H1 (cell line): ENCODE data around the gene ATG7. TPM values are rescaled to one million over a fixed set of nuclear protein-coding genes. Genes with fewer than 3 reads are reported as not detected.

ENCODE experiments used
- CTCF ChIA-PET: fragments of 300-600 bp; sonication (Branson Sonifier 250); formaldehyde crosslinking; loops from one replicate; lab custom pipeline; 2021; ENCODE audit not compliant: partially characterized antibody; lab: Charles Lee
- POLR2A ChIA-PET: fragments of 300-600 bp; sonication (Branson Sonifier 250); formaldehyde crosslinking; loops from one replicate; lab custom pipeline; 2021; ENCODE audit warnings: inconsistent platforms; ENCODE audit not compliant: partially characterized antibody; lab: Charles Lee
- DNase-seq, 2 experiments: peaks; one replicate each; pipeline versions ENCODE4 v3.0.0 to v3.0.0-alpha.2; 2010 to 2022; ENCODE audit warnings: low spot score in 2 of 2, low read depth in 1 of 2, mixed read lengths in 1 of 2
- FAIRE-seq: peaks from 2 replicates; lab custom pipeline; 2011; peaks lifted over from hg19 to GRCh38; lab: Jason Lieb, UNC
- H2AFZ ChIP-seq: 2 replicates; pipeline ENCODE4 v1.8.1; 2012; ENCODE audit warnings: low read length, inconsistent platforms
- H2AK5ac ChIP-seq: 2 replicates; pipeline ENCODE4 v1.6.1; 2013; ENCODE audit warnings: low read depth, low read length
- H2BK120ac ChIP-seq: replicated peaks from 2 replicates; pipeline ENCODE3; 2013; ENCODE audit warnings: low read depth, low read length, inconsistent platforms
- H2BK12ac ChIP-seq: 2 replicates; pipeline ENCODE4 v1.6.1; 2013; ENCODE audit warnings: low read depth, low read length
- H2BK15ac ChIP-seq: 2 replicates; pipeline ENCODE4 v1.6.1; 2013; ENCODE audit warnings: low read length
- H2BK20ac ChIP-seq: 2 replicates; pipeline ENCODE4 v1.6.1; 2013; ENCODE audit warnings: low read length
- H2BK5ac ChIP-seq: 2 replicates; pipeline ENCODE4 v1.6.1; 2013; ENCODE audit warnings: low read depth, low read length
- H3K14ac ChIP-seq: 2 replicates; pipeline ENCODE4 v1.6.1; 2013; ENCODE audit warnings: inconsistent platforms; ENCODE audit not compliant: insufficient read length
- H3K18ac ChIP-seq: 2 replicates; pipeline ENCODE4 v1.6.1; 2013; ENCODE audit warnings: low read length; ENCODE audit errors: extremely low read depth
- H3K23ac ChIP-seq: 2 replicates; pipeline ENCODE4 v1.6.1; 2013; ENCODE audit warnings: inconsistent platforms; ENCODE audit not compliant: insufficient read length
- H3K23me2 ChIP-seq: 2 replicates; pipeline ENCODE4 v1.6.1; 2013; ENCODE audit warnings: low read depth, low read length
- H3K27ac ChIP-seq: 2 replicates; pipeline ENCODE4 v1.6.1; 2011; ENCODE audit warnings: low read depth, low read length, inconsistent platforms
- H3K27me3 ChIP-seq, 4 experiments: replicated peaks in 1 of 4; 1 replicate in 1 of 4; 2 replicates in 3 of 4; pipeline versions ENCODE4 v1.6.1 to v1.8.1; 2011 to 2013; ENCODE audit warnings: low read length in 3 of 4, mild to moderate bottlenecking in 3 of 4, inconsistent platforms in 2 of 4, mixed read lengths in 2 of 4, moderate library complexity in 1 of 4; ENCODE audit not compliant: control insufficient read depth in 3 of 4, insufficient read depth in 3 of 4; ENCODE audit errors: extremely low read depth in 1 of 4
- H3K36me3 ChIP-seq, 4 experiments: 2 replicates each; pipeline versions ENCODE4 v1.6.1 to v1.8.1; 2011 to 2013; ENCODE audit warnings: mild to moderate bottlenecking in 4 of 4, low read length in 3 of 4, moderate library complexity in 2 of 4, control low read depth in 1 of 4, inconsistent platforms in 1 of 4; ENCODE audit not compliant: insufficient read depth in 4 of 4, control insufficient read depth in 2 of 4
- H3K4ac ChIP-seq: replicated peaks from 2 replicates; pipeline ENCODE3; 2013; ENCODE audit warnings: low read length, low read depth, mixed read lengths, inconsistent platforms; ENCODE audit not compliant: insufficient read length
- H3K4me1 ChIP-seq, 4 experiments: replicated peaks in 1 of 4; 1 replicate in 1 of 4; 2 replicates in 3 of 4; pipeline versions ENCODE4 v1.6.1 to v1.8.1; 2011 to 2013; ENCODE audit warnings: low read length in 3 of 4, inconsistent platforms in 2 of 4, mixed read lengths in 1 of 4; ENCODE audit not compliant: insufficient read depth in 4 of 4, control insufficient read depth in 3 of 4
- H3K4me2 ChIP-seq, 2 experiments: 2 replicates each; pipeline versions ENCODE4 v1.6.1 to v1.8.1; 2011 to 2013; ENCODE audit warnings: low read depth in 2 of 2, low read length in 2 of 2, control low read depth in 1 of 2, inconsistent platforms in 1 of 2, mild to moderate bottlenecking in 1 of 2; ENCODE audit not compliant: insufficient read depth in 1 of 2
- H3K4me3 ChIP-seq, 4 experiments: fragments of 200-600, 300-600 bp in 1 of 4; sonication (generic), shearing (Covaris generic), sonication (Bioruptor Twin) in 1 of 4; 2 replicates each; pipeline versions ENCODE4 v1.5.1 to v1.8.1; 2011 to 2016; ENCODE audit warnings: low read length in 4 of 4, low read depth in 3 of 4, control low read depth in 2 of 4, inconsistent platforms in 2 of 4, mild to moderate bottlenecking in 2 of 4, mixed read lengths in 1 of 4, moderate library complexity in 1 of 4; ENCODE audit not compliant: insufficient read depth in 2 of 4; ENCODE audit errors: extremely low read depth in 1 of 4
- H3K56ac ChIP-seq: replicated peaks from 2 replicates; pipeline ENCODE3; 2013; ENCODE audit warnings: low read depth, mild to moderate bottlenecking, mixed read lengths, low read length, inconsistent platforms; ENCODE audit not compliant: insufficient read length
- H3K79me1 ChIP-seq: 2 replicates; pipeline ENCODE4 v1.6.1; 2013; ENCODE audit warnings: low read depth, low read length, control low read depth
- H3K79me2 ChIP-seq, 2 experiments: 2 replicates each; pipeline versions ENCODE4 v1.6.1 to v1.8.1; 2012 to 2013; ENCODE audit warnings: low read length in 2 of 2, mild to moderate bottlenecking in 2 of 2, inconsistent platforms in 1 of 2; ENCODE audit not compliant: insufficient read depth in 2 of 2, control insufficient read depth in 1 of 2
- H3K9ac ChIP-seq, 4 experiments: replicated peaks in 1 of 4; 1 replicate in 1 of 4; 2 replicates in 3 of 4; pipeline versions ENCODE4 v1.6.1 to v1.8.1; 2011 to 2013; ENCODE audit warnings: low read depth in 3 of 4, low read length in 3 of 4, control low read depth in 2 of 4, mild to moderate bottlenecking in 2 of 4, moderate library complexity in 2 of 4, inconsistent platforms in 1 of 4; ENCODE audit errors: extremely low read depth in 1 of 4
- H3K9me3 ChIP-seq, 2 experiments: 2 replicates each; pipeline versions ENCODE4 v1.6.1 to v1.8.1; 2012 to 2013; ENCODE audit warnings: mild to moderate bottlenecking in 2 of 2, moderate library complexity in 2 of 2, control low read depth in 1 of 2, inconsistent platforms in 1 of 2, low read depth in 1 of 2, low read length in 1 of 2, mixed read lengths in 1 of 2; ENCODE audit not compliant: insufficient read depth in 2 of 2
- H4K20me1 ChIP-seq, 2 experiments: replicated peaks in 1 of 2; 2 replicates each; pipeline versions ENCODE3 to v1.8.1; 2011 to 2013; ENCODE audit warnings: inconsistent platforms in 2 of 2, low read length in 2 of 2, mild to moderate bottlenecking in 1 of 2; ENCODE audit not compliant: insufficient read depth in 2 of 2, control insufficient read depth in 1 of 2
- H4K5ac ChIP-seq: 2 replicates; pipeline ENCODE4 v1.6.1; 2013; ENCODE audit warnings: low read length, low read depth, mixed read lengths, inconsistent platforms; ENCODE audit not compliant: insufficient read length
- H4K8ac ChIP-seq: 2 replicates; pipeline ENCODE4 v1.8.0; 2013; ENCODE audit warnings: mild to moderate bottlenecking, moderate library complexity, low read length, inconsistent platforms; ENCODE audit not compliant: insufficient read depth; ENCODE audit errors: extremely low read depth
- H4K91ac ChIP-seq: replicated peaks from 2 replicates; pipeline ENCODE3; 2013; ENCODE audit warnings: low read length, mixed read lengths, inconsistent platforms; ENCODE audit not compliant: insufficient read length
- FOSL1 ChIP-seq: IDR thresholded peaks from 2 replicates; pipeline ENCODE4 v1.6.1; 2011; ENCODE audit warnings: mild to moderate bottlenecking, low read depth, low read length, moderate library complexity; ENCODE audit not compliant: insufficient read depth
- RAD21 ChIP-seq, 2 experiments: IDR thresholded peaks in 1 of 2; conservative IDR thresholded peaks in 1 of 2; 2 replicates each; pipeline ENCODE4 v1.6.1; 2011; ENCODE audit warnings: low read depth in 2 of 2, low read length in 2 of 2, improper control_type of control experiment in 1 of 2, inconsistent platforms in 1 of 2, mild to moderate bottlenecking in 1 of 2, moderate library complexity in 1 of 2
- SP4 ChIP-seq: IDR thresholded peaks from 2 replicates; pipeline ENCODE4 v1.6.1; 2012; ENCODE audit warnings: low read length, inconsistent platforms
- WGBS, 2 experiments: shearing (Covaris generic) in 1 of 2; methylation state at CpG; one replicate each; pipeline versions ENCODE4 v1.1.6 to v1.1.7; 2013 to 2015; ENCODE audit warnings: low lambda C conversion rate in 2 of 2, mixed read lengths in 2 of 2, inconsistent platforms in 1 of 2, low coverage in 1 of 2, missing lambda C conversion rate in 1 of 2; ENCODE audit not compliant: insufficient replicate concordance in 2 of 2, insufficient coverage in 1 of 2, insufficient read length in 1 of 2; ENCODE audit errors: extremely low coverage in 1 of 2, missing lambda C conversion rate in 1 of 2; 5-methylcytosine and 5-hydroxymethylcytosine counted together
- polyA plus RNA-seq, 7 experiments: library from polyadenylated mRNA; depleted of rRNA in 3 of 7; stranded (reverse) in 5 of 7; unstranded in 2 of 7; fragments of >200 nt in 5 of 7; fragments of 200-250 nt in 2 of 7; gene quantifications; 1 replicate in 5 of 7; 2 replicates in 1 of 7; 4 replicates in 1 of 7; pipeline versions ENCODE4 v1.2.1 to v1.2.3, GENCODE V29; 2011 to 2013; ENCODE audit warnings: missing spikeins in 2 of 7, mixed read lengths in 2 of 7
- total RNA-seq: library from RNA; stranded (reverse); fragmentation: NEBNext Ultra II Directional; extraction: Animal tissue kit (Norgen Biotek cat#: 25700); gene quantifications from 2 replicates; pipeline ENCODE4 v1.2.1, GENCODE V29; 2021

The ATG7 gene
- total and polyA plus RNA-seq, 2 of the 8 experiments (the other 6 are each of a cell fraction or from before 2014, with no cell fraction given), result 15.0 to 19.1 TPM

DNA sequence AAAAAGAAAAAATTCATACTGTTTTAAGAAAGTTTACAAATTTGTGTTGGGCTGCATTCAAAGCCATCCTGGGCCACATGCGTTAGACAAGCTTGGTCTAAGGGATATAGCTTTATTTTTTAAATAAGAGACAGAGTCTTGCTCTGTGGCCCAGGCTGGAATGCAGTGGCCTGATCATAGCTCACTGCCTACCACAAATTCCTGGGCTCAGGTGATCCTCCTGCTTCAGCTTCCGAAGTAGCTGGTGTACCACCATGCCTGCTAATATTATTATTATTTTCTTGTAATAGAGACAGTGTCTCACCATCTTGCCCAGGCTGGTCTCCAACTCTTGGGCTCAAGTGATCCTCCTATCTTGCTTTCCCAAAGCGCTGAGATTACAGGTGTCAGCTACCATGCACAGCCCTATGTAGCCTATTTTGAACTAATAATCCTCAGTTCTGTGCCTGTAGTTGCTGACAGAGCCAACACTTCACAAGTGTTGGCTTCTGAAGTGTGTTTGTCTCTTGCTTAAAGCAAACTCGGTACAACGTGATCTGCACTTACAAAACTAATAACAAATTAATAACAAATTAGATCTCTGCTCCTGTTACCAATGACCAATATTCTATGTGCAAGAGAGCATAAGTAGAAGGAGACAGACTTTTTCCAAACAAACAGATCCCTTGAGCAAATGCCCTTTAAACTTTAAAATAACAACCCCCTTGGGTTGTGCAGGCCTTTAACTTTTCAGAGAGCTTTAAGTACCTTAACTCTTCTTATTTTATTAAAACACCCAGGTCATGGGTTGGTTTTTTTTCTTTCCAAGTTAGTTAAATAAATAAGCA, 236.4 kb downstream of the ATG7 start:
- CTCF ChIA-PET, result interaction anchor here (1.2 to 1.3 kb wide), 2 partner anchors 13 to 15 kb away, joined by 3 to 4 read pairs; no protein-coding TSS in a partner anchor
- FAIRE-seq, result no peak
- TF ChIP-seq RAD21 (IDR thresholded peaks at IDR 0.05 in 1 of 2, conservative IDR thresholded peaks at IDR 0.05 in 1 of 2; ENCODE audit: low read depth in 2 of 2, low read length in 2 of 2) (no peak), SP4 (no peak), FOSL1 (no peak)

More for the DNA sequence above, 236.4 kb downstream of the ATG7 start:
- WGBS, 2 experiments, result 78% methylated on average over 5 of the region's 5 CpGs; no CpG with 5 or more reads in 1 of the 2 experiments
- Histone ChIP-seq H2BK5ac (no peak overlapping the region; the same call in 1 of the 2 replicates), H2BK12ac (no peak overlapping the region), H4K8ac (no peak overlapping the region), H4K5ac (no peak overlapping the region), H4K91ac (no peak overlapping the region), H3K79me2 (no peaks in the 10 kb centered on the region), H3K4ac (no peak overlapping the region), H2AFZ (0 out of 2 replicates have a peak overlapping the region, but pooled peaks have one; percentile 6), H3K14ac (no peak overlapping the region), H4K20me1 (no peaks in the 10 kb centered on the region), H2BK15ac (no peak overlapping the region), H3K79me1 (no peaks in the 10 kb centered on the region), H2BK20ac (no peak overlapping the region), H3K27me3 (no peaks in the 10 kb centered on the region), H3K27ac (no peak overlapping the region), H3K4me1 (peaks cover 2 to 14% (median 5%) of the 10 kb centered on the region in 4 experiments; a peak in 6 of 7 replicates), H3K9ac (no peak overlapping the region), H3K4me3 (no peak overlapping the region), H3K23me2 (no peaks in the 10 kb centered on the region), H2AK5ac (no peak overlapping the region), H2BK120ac (no peak overlapping the region), H3K4me2 (no peak overlapping the region), H3K18ac (no peak overlapping the region), H3K9me3 (peaks cover 4% of the 10 kb centered on the region in 2 experiments; a peak in 1 of 4 replicates), H3K56ac (no peak overlapping the region), H3K36me3 (no peaks in the 10 kb centered on the region), H3K23ac (no peak overlapping the region)
- POLR2A ChIA-PET, result interaction anchor here (0.6 to 1.0 kb wide), 4 partner anchors 9 to 539 kb away, joined by 3 to 4 read pairs (median 3); no protein-coding TSS in a partner anchor
- peak in 1 of 2 experiments; percentile 38 for DNase-seq
